Activated effector memory CD4-positive, alpha-beta T cell treated with anti-CD3 and anti-CD28 coated beads, Interleukin-2, amount 50 U/mL, for 16 hours (primary cell): ENCODE measurements around the gene NLRC4.
"Not testable (repeated sequence)": the region's sequence is repeated elsewhere in the genome, so short reads cannot be mapped to it uniquely, and the experiment has no call there.

ENCODE experiments used
- DNase-seq: peaks from one replicate; pipeline ENCODE4 v3.0.0-alpha.2; 2020

Gene NLRC4

DNA sequence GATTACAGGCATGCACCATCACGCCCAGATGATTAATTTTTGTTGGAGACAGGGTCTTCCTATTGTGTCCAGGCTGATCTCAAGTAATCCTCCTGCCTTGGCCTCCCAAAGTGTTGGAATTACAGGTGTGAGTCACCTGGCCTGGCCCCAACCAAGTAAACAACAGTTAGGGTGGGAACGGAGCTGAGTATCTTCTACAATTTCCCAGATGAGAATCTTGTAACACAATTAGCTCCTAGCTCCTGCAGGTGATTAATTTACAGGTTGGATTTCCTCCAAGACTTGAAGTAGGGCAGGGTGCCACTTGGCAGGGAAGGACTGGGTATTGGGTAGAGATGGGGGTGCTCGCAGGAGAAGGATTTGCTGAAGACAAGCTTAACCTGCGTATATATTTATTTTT lies 17.8 kb downstream of the NLRC4 start:
- DNase-seq, result no peak

DNA sequence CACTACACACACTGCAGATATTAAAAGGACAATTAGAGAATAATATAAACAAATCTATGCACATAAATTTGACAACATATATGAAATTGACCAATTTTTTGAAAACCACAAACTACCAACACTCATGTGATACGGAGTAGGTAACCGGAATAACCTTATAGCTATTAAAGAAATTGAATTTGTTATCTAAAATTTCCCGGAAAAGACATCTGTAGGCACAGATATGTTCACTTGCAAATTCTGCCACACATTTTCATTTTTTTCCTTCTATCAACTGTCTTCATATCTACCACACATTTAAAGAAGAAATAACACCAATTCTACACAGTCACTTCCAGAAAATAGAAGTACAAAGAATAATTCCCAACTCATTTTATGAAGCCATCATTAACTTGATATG lies 22.4 kb downstream of the NLRC4 start:
- DNase-seq, result no peak

DNA sequence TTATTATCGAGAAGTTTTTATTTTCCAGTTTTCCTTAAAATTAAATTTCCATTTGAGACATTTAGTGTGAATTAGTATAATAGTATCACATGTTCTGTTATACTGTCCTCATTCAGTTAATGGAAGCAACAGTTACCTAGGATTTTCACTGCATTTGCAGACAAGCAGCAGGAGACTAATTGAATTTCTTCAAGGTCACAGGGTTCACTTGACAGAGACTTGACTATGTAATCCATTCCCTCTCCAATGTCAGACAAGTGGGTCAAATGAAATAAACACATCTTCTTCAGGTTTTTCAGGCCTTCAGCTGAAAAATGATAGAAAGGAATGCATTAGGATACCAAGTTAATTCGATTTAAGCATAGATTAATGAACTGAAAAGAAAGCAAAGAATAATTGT lies 26.7 kb downstream of the NLRC4 start:
- DNase-seq, result no peak

DNA sequence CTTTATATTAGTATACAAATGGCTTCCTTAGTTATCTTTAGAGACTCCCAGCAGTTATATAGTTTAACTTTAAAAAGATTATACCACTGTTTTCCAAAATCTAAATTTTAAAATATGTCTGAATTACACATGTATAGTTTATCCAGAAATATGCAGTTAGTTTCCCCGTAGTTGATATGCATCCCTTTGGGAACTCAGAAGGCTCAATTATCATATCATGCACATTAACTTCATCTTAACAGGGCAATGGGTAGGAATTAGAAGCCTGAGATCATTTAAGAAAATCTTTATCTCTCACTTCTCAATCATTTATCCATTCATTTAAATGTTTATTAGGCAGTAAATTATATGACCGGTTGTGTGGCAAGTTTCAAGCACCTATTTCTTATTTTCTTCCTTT lies 27.2 kb downstream of the NLRC4 start:
- DNase-seq, result no peak

DNA sequence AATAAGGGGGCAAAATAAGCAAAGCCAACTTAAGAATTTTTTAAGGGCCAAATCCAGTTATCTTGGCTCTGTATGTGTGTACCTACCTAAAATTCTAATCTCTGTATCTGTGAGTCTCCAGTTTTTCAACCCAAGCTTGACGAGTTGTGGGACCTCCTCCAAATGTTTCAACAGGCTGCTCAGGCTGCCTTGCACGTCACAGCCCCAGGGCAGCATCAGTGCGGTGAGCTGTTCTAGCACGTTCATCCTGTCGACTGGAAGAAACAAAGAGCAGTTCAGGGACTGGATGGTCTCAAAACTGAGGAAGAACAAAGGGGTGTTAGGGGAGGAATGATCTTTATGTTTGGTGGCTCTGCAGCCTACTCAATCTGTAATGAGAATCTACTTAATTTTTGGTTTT lies 29.4 kb downstream of the NLRC4 start:
- no peak for DNase-seq

DNA sequence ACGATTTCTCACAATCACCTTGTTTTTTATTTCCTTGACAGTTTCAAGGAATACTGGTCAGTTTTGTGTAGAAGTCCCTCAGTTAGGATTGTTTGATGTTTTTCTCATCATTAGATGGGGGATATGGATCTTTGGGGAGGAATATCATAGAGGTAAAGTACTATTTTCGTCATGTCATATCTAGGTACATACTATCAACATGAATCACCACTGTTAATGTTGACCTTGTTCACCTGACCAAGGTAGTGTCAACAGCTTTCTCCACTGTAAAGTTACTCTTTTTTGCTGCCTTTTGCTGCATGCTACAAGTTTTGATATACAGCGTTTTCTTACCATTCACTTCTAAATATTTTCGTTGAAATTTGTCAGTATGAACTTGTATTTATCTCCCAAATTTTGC lies 32.7 kb downstream of the NLRC4 start:
- DNase-seq, result no peak

DNA sequence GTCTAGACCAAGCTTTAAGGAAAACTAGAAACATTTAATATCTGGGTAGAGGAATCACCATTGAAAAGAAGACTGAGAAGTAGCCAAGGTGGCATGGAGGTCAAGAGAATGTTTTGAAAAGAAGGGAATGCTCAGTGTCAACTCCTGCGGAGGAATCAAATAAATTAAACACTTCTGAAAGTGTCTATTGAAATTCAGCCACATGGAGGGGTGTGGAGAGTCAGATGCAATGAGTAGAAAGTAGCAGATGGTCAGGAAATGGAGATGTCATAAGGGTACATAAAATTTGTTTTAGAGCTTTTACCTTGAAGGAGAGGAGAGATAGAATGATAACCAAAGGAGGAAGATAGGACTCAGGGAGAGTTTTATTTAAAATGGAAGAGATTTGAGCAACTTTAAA lies 35.1 kb downstream of the NLRC4 start:
- DNase-seq, result no peak

DNA sequence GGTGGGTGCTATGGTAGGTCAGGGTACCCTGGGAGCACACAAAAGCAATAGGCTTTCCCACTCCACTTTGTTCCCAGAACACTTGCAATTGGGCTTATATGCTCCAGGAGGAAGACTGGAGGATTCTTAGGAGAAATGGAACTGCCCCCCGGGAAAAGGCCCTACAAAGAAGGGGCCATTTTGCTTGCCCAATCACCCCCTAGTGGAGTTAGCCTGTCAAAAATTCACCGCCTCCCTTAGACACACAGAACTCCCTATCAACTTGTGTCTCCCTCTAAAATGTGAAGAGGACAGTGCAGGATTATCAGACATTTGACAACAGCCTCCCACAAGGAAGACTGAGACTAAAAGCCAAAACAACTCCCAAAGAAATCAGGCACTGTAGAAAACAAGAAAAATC lies 36.5 kb downstream of the NLRC4 start:
- DNase-seq, result no peak

DNA sequence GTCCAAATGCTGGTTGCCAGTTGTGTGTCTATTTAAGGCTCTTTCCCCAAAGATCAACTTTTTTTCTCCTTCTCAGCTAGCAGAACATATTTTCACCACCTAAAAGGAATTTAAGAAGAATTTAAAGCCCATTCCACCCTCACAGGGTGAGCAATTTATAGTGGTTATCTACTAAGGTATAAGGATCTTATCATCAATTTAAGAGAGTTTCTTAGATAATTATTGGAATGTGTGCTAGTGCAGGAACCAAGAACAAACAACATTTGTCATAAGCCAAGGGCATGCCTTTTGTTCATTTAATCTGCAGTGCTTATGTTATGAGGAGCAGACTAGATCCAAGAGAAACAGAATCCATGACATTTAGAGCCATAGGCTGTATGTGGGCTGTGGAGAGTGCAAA lies 37.2 kb downstream of the NLRC4 start:
- DNase-seq, result no peak

DNA sequence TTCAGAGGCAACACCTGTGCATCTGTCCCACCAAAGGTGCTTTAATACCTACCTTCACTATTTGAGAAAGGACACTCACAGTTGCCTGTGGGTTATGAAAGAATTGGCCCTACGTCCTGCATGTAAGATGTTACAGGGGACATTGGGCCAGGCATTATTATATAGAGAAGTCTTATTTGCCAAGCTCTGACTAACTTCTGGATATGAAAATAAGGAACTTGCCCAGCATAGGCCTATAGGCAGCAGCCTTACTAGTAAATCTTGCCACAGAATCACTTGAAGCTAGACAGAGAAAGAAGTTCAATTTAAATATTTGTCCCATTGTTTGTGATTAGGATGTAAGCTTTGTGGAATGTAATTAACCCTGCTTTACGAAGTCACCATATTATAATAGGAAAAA lies 41.7 kb downstream of the NLRC4 start:
- DNase-seq, result no peak

DNA sequence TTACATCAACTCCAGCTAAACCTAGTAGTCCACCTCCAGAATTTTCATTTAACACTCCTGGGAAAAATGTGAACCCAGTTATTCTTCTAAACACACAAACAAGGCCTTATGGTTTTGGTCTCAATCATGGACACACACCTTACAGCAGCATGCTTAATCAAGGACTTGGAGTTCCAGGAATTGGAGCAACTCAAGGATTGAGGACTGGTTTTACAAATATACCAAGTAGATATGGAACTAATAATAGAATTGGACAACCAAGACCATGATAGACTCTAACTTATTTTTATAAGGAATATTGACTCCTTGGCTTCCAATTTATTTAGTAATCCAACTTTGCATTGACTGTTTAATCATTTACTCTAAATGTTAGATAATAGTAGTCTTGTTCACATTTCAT lies 44.2 kb downstream of the NLRC4 start:
- DNase-seq, result no peak

DNA sequence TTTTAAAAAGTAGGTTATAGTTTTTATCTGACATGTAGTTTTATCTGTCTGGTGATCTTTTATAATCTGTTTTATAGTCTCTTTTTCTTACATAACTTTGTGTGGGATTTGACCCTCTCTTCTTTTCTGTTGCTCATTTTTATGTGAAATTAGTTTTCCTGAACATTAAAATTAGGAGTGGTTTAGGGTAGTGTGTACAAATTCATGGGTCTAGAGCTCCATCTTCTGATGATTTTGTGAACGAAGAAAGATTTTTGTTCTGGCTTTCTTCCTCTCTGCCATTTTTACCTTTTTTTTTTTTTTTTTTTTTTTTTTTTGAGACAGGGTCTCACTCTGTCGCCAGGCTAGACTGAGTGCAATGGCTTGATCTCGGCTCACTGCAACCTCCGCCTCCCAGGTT lies 52.4 kb downstream of the NLRC4 start:
- no peak for DNase-seq

DNA sequence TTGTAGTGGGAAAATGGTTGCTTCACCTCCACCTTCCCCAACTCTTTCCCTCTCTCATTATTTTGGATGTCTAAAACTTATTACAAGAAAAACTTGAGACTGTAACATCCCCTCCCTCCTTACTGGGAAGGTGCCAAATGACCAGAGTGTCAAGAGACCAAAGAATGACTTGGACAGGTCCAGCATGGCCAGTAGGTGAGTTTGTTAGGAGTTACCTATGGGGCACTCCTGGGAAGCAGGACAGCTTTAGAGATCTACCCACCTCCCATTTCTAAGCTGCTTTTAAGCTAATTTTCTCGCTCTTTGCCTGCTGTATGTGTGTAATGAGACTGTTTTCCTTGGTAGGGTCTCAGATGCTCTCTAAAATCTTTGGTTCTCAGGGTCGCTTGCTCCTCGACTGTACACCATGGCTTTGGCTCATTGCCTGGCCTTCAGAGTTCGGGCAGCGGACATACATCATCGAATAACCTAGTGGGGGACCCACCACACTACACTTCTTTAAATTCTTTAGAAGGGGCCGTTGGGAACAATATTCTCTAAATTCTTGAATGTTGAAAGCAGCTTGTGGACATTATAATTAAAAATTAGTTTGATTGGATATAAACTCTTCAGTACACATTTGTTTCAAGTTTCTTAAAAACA lies 53.8 kb downstream of the NLRC4 start:
- DNase-seq, result no peak

DNA sequence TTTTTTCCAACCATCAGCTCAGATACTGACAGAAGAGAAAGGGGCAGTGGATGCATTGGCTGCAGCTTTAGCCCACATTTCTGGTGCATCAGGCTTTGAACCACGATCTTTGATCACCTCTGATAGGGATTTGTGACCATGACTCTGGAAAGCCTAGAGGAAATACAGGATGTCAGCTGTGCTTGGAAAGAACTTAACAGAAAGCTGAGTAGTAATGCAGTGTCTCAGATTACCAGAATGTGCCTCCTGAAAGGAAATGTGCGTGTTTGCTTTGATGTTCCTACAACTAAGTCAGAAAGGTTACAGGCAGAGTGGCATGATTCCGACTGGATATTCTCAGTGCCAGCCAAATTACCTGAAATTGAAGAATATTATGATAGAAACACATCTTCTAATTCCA lies 61.3 kb downstream of the NLRC4 start:
- not testable (repeated sequence) for DNase-seq

DNA sequence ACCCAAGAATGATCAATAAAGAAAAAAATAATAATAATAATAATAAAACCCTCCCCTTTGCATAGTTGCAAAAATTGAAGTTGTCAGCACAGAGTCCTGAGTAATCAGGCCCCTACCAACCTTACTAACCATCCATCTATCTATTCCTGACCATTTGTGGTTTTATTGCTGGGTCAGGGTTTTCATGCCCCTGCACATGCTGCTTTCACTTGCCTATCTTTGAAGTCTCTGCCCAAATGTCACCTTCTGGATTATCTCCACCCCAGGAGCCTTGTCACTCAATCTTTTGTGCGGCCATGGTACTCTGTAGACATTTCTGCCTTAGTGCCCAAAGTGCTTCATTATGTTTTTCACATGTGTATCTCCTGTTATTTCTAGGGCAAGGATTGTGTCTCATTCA lies 63.9 kb downstream of the NLRC4 start:
- DNase-seq, result no peak

DNA sequence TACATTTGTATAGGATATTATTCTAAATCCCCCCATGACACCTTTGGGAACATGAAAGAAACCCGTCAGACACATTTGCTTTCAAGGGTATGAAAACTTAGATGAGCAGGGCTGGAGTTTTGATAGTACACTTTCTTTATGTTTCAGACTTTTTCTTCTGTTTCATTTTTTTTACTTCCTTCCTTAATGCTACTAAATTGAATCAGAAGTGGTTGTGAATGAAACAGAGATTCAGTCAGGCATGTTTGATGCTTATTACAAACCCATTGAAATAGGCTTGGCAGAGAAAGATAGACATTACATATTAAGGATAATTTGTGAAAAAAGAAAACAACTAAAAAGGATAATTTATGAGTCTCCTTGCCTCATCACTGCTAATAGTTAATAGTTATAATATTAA lies 72.3 kb downstream of the NLRC4 start:
- DNase-seq, result no peak

DNA sequence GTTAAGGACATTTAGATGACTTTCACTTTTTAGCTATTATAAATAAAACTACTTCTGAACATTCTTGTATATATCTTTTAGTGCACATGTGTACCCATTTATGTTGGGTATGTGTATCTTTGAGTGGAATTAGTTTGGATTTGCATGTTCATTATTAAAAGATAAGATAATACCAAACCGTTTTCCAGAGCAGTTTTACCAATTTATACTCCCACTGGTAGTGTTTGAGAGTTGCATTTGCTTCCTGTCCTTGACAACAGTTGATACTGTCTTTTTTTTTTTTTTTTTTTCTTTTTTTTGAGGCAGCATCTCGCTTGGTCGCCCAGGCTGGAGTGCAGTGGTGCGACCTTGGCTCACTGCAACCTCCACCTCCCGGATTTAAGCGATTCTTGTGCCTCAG lies 75.7 kb downstream of the NLRC4 start:
- DNase-seq, result no peak

DNA sequence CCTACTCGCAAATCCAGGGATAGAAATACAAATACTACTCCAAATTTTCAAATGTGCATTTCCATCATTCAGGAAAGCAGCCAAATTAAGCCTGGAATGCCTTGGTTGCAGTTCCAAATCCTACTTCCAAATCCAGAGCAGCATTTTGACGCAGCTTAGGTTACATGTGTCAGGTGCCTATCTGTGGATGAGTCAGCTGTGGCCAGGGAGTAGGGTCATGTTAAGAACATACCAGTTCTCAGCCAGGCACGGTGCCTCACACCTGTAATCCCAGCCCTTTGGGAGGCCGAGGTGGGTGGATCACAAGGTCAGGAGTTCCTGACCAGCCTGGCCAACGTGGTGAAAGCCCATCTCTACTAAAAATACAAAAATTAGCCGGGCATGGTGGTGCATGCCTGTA lies 82.0 kb downstream of the NLRC4 start:
- DNase-seq, result no peak
